UCSD-AML1 (cell line): ENCODE results near the gene ALG5.
A peak's percentile ranks its signal among the peaks of the same experiment; 100 is the strongest.

Source experiments
- DNase-seq: peaks from one replicate; lab custom pipeline; 2025; ENCODE audit not compliant: unreplicated experiment; lab: John Stamatoyannopoulos, UW

Gene ALG5, protein sequence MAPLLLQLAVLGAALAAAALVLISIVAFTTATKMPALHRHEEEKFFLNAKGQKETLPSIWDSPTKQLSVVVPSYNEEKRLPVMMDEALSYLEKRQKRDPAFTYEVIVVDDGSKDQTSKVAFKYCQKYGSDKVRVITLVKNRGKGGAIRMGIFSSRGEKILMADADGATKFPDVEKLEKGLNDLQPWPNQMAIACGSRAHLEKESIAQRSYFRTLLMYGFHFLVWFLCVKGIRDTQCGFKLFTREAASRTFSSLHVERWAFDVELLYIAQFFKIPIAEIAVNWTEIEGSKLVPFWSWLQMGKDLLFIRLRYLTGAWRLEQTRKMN

DNA sequence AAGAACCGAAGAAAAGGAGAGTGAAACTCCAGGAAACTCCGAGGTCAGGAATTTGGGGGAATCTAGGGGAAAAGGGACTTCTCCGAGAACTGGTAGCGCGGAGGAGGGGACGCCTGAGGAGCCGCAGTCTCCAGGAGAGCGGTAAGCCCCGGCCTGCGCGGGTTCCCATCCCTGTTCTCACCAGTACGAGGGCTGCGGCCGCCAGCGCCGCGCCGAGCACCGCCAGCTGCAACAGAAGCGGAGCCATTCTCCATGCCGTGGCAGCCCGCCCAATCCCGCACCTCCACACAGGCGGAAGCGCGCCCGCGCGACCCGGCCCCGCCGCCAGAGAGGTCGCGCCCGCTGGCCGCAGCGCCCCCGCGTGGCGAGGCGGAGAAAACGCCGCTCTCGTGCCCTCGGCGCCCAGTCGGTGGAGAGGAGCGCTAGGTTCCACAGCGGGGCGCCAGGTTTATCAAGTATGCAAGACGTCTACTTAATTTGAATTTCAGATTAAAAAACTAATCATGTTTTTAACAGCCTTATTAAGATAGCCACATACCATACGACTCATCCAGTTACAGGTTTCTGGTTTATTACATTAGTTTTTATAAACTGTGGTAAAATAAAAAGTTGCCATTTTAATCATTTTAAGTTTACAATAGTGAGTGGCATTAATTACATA is at the start of gene ALG5:
Gene ALG5, minus strand, starts transcription at position 287 of the 661 bp plus-strand sequence. Its CDS starts 40 bp downstream, at position 247.
- DNase-seq: peak; percentile 92

DNA sequence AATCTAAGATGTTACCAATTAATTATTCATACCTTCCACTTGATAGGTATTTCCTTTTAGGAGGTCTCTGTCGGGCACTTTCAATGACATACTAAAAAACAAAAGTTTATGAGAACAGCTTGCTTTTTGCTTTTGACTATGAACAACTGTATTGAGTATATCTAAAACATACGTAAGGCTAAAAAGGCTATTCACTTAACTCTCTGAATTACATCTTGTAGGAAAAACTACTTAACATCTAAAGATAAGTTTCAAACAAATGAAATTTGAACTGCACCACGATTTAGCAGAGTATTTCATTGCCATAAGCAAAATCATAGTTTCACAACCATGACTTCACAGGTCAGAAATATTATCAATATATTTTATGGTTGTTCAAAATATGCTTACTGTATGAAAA is 48.7 kb upstream of the ALG5 start:
- no peak for DNase-seq

DNA sequence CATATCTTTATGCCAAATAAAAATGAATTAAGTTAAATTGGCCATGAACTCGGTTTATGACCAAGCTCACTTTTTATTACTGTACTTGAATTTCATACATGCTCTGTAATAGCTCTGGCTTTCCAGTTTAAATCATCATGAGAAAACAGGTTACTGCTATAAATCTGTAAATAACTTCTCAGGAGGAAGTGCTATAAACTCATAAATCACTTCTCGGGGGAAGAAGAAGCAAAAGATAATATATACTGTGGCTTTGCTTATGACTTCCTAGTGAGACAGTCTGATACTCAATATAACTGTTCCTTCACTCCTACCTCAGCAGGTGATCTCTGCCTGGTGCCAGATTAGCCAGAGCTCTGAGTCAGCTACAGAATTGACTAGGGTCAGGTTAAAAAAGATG is 47.9 kb upstream of the ALG5 start:
- no peak for DNase-seq

DNA sequence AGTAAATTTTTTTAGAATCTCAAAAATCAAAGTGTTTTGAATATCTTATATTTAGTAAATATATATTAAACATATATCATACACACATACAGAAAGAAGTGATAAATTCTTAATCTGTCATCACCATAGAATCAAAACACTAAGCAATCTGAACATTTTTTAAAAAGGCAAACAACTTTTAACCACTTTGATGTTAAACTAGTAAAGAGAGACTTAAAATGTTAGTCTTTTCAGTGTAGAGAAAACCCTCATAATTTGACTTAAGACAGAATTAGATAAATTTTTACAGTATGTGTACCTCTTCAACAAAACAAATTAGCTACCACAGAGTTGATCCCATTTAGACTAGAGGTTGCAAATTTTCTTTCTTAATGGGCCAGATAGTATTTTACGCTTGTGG is 46.9 kb upstream of the ALG5 start:
- DNase-seq: no peak

DNA sequence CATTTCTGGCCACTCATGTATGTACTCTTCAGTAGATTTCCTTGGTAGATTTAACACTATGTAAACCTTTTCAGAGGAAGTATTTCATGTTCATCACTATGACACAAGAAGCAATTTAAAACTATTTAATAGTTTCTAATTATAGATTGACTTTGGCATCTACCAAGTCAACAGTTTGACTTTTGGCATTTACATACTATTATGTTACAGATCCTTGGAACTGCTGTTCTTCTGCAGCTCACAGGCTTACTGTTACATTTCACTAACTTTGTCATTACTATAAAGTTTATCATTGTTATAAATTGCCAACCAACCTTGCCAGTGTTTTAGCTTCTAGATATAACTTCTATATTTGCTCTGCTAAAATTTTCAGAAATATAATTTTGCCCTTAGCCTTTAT is 41.6 kb upstream of the ALG5 start:
- no peak for DNase-seq

DNA sequence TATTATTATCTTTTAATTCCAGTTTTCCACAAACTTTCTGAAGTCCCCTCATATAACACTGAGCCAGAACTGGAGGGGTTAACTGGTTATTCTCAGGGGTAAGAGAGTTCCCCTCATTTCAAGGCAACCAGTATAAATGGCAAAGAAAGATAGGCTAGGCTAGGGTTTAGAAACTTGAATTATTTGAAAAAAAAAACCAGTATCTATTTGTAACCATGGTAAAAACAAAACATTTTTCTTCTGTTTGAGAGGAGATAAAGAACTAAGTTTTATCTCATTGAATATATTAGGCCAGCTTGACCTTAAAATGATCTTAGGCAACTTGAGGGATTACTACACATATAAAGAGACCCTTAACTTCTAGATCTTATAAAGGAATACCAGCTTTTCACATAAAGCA is 40.8 kb upstream of the ALG5 start:
- DNase-seq: no peak

DNA sequence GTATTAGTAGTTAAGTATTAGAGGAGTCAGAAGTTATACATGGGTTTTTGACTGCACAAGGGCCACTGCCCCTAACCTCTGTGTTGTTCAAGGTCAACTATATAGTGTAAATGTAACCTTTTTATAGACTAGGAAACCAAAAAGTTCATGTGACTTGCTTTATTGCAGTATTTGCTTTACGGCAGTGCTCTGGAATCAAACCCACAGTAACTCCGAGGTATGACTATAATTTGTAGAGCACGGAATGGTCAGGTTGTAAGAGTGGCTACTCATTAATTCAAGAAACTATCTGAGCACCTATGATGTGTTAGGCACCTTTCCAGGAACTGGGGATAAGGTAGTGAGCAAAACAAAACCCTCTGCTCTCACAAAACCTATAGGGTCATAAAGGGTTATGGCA is 38.1 kb upstream of the ALG5 start:
- no peak for DNase-seq

DNA sequence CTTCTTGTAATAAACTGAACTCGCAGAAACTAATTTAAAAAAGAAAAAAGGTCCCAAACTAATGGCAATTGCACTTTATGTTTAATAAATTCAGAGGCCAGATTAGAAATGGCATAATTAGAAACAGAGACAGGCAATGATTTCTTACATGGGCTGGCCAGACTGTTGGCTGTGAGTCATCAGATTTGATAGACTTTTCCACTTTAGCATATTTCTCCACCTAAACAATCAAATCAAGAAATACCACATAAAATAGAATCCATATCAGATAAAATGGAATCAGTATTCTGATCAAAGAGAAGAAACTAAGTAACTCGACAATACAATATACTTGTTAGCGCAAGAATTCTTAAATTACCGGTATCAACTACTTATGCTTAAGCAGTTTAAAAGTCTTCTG is 30.5 kb upstream of the ALG5 start:
- DNase-seq: no peak

DNA sequence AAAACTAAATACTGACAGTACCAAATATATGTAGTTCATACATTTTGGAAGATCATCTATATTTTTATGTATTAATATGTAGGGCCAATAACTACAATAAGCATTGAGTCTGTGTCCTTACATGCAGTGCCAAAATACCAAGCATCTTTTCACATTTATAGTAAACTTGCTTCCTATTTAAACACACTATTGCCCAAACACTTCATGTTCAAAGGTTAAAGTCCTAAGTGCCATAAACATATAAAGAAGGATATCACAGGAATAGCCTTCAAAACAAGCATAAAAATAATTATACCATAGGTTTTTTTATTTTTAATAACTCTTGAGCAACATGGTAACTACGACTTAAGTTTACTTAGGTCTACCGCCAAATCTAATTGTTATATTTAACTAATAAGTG is 28.5 kb upstream of the ALG5 start:
- no peak for DNase-seq

DNA sequence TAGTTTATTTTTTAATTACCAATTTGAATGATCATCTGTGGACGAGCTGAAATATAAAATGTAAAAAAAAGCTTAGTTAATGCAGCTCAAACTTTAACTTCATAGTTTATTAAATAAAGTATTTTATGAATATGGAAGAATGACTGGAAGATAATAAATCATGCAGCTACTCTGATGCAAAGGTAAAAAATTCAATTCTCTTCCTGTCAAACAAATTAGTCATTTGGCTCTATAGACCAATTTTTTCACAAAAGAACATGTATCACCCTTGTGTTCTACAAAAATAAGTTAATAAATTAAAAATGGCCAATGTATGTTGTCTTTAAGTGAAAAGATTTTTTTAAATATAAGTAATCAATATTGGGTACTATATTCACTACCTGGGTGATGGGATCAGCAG is 27.6 kb upstream of the ALG5 start:
- DNase-seq: no peak

DNA sequence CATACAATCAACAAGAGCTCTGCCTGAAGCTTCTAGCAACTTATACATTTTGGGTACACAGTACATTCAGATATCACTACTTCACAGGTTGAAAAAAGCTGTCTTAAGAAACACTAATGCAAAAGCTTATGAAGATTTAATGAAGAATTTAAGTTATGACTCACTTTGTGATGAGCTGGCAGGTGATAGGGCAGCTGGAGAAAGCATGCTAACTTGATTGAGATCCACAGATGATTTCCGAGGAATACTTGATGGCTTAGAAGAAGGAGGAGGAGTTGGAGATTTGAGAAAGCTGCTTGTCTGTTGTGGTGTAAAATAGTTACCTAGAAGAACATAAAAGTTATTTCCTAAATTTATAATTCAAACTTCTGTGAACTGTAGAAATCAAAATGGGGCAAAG is 24.7 kb upstream of the ALG5 start:
- no peak for DNase-seq

DNA sequence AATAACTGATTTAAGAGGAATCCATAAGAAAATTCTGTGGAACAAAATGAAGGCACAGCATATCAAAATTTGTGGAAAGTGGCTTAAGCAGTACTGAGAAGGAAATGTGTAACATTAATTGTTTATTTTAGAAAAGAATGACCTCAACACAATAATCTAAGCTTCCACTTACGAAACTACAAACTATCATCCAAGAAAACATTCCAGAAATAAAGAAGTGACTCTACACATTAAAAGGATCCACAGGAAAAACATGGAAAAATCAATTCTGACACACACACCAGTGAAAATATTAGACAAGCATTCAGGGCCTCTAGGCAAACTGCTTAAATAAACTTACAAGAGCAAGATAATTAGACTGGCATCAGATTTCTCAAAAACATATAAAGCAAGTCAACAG is 15.5 kb upstream of the ALG5 start:
- no peak for DNase-seq

DNA sequence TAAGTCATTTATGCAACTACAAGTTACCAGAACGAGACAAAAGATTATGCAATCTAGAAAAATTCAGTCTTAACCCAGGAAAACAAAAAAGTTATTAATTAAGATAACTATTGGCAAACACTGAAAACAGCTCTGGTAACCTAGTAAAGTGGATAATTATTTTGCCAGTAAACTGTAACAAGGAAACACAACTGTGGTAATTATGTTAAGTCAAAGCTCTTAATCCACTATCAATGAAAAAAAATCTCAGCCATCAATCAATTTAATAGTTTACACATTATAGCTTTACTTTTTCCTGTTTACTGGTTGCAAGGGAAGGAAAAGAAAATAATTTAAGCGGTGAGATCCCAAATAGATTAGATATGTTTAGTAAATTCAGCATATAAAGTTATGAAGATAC is 12.6 kb upstream of the ALG5 start:
- DNase-seq: no peak

DNA sequence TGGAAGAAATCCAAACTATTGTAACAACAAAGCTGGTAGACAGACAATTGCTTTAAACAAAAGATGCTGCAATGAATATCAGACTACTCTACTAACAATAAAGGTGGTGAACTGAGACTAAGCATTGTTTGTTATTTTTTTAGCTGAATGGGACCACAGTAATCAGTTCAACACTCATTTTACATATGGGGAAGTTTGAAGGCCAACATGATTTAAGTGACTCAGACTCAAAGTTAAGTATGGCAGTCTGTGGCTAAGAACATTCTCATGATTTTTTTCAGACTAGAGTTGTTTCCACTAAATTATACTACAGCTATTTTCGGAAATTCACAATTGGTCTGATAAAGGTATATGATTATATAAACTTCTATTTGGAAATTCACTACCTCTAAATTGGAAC is 11.9 kb upstream of the ALG5 start:
- no peak for DNase-seq

DNA sequence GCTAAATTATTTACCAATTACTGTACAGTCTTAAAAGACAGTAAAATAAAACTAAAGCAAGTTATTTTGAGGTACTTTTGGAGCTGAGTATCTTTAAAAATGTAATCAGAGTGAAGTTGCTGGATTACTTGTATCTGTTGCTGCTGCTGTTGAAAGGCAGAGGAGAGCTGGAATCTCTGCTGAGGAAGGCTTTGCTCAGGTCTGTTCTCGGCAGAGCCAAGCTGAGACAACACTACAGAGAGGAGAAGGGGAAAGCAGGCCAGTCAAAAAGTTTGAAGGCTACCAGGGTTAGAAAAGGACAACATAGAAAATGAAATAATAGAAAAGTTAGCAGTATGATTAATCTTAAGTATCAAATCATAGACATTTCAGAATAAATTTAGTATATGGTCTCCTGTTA is 11.3 kb upstream of the ALG5 start:
- DNase-seq: no peak

DNA sequence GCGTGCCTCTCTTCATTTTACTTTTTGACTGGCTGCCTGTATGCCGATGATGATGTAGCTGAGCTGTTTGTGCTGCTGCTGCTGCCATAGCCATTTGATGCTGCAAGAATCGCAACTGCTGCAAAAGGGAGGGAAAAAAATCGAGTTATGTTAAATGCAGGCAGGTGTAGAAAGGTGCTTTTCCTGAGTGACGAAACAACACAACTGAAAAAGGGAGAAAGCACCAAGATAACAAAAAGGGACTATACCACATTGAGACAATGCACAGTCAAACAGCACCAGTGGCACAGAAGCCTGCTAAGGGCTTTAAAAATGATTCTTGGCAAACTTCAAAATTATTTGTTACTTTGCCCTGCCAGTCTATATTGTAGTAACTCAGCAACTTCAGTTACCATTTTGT is 10.6 kb upstream of the ALG5 start:
- DNase-seq: no peak

DNA sequence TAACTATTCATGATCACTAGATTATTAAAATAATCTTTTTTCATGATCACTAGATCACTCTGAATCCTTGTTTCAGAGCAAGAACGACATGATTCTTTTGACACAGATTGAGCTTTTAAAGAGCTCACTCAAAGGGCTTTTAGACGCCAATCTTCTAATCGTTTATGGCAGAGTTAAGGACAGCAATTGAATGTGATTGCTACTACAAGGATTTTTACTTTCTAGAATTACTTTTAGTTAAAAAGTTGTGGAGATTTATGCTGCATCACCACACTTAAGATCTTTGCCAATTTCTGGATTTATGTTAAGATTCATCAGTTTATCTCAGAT is 2.7 kb upstream of the ALG5 start:
- no peak for DNase-seq

DNA sequence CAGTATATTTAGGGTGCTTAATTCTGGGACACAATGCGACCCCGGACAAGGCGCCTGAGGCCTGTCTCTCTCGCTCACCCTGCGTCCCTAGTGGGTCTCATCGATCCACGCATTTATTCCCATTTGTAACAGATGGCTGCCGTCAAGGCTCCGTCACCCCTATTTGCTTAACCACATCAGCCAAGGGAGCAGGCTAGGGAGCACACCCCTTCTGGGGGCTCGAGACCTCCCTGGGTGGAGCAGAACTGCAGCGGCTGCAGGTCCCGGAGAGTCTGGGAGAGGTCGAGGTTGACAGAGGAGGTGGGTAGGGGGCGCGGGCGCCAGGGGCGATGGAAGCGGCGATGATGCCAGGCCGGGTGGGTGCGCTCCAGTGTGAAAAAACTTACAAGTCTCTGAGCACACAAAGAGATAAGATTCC is 507 bp downstream of the ALG5 start:
- DNase-seq: peak; percentile 26

DNA sequence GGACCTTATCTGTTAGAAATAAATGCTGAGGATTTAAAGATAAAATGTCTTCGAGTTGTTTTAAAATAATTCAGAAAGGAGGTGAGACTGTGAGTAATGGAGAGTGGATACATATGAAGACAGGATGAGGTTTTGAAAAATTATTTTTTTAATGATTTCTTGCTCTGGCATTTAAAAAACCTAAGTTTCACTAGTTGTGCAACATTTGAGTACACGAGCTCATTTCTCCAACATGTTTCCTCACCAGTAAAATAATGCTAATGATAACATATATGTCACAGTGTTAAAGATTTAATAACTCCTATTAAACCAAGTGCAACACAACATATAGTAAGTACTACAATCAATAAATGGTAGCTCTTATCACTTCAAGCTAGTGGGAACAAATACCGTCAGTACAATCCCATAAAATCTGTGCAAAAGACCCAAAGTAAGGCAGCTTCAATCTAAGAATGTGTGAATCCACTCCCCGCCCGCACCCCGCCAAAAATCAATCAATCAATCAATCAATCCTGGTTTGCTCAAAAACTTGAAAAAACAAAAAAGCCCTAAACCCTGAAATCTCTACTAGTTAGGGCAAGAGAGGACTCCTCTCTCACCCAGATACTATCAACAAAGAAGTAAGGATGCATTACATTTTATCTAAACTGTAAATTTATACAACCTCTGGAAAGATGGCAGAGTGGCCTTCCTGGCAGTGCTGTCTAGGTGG is 1.3 kb downstream of the ALG5 start:
- no peak for DNase-seq

DNA sequence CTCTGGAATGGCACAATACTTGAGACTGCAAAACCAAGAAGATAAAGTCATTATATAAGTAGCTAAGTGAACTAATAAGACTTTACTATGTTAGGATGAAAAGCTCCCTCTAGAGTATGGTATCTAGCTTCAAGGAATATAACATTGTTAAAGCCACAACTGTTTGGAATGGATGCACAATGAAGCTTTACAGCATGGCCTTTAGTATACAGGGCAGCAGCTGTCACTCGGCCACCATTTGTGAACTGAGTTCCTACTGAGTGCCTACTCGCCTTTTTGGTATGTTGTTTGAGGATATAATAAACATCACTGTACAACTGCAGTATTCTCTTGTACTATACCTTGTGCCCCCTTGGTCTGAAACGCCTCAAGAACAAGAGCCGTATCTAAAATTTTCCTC is 6.8 kb downstream of the ALG5 start:
- DNase-seq: no peak

DNA sequence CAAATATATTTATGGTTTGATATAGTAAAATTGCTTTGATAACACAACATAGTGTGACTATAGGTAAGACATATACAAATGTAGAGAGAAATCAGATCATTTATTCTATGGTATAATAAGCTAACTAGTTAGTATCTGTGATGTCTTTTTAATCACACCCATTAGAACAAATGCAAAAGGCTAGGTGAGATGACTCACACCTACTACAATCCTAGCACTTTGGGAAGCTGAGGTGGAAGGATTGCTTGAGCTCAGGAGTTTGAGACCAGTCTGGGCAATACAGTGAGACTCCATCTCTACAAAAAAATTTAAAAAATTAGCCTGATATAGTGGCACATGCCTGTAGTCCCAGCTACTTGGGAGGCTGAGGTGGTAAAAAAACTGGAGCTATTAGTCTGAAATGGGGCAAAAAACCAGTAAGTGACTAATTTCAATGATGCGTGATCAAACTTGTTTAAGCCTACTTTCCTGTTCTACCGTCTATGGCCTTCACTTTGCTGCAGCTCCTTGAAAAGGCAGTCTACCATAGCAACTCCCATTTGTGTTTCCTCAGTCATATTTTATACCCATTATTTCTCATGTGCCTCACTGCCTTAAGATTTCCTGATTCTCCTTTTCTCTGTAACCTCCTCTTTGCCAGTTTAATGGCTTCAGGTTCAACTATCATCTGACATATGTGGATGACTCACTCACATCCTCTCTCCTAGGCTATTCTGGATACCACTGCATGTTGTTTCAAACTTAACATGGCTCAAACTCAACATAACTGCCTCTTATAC is 12.5 kb downstream of the ALG5 start:
- DNase-seq: no peak
